ENCODE data around the gene OTOA.
"Not testable (repeated sequence)": the region's sequence is repeated elsewhere in the genome, so short reads cannot be mapped to it uniquely, and the experiment has no call there.

Gene OTOA

DNA sequence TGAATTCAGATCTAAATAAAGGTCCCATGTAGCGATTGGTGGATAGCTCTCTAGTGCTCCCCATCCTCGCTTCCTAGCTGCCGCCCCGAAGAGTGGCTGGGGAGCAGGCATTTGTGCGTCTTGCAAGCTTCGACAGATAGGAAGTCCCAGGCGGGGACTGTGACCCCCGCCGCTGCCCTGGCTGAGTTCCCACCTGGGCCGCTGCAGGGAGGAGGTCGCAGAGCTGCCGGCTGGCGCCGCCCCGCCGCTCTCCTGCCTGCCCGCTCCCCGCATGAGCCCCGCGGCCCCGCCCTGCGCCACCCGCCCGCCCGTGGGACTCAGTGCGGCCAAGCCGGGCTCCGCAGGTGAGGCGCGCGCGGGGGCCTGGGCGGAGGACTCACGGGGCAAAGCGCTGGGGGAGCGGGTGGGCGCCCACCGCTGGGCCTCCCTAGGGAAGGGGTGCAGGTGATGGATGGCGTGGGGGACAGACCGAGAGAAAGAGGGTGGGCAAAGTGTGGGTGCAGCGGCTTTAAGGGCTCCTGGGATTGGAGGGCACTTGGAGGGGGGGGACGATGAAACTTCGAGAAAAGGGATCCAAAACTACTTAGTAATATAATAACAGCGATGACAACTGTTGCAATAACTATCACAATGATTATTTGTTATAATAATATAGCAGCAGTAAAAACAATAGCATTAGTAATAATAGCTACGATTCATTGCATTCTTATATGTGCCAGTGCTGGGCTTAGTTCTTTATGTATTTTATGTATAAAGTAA lies at the start of gene OTOA:
Gene OTOA (plus strand): TSS at position 80 of the 759 bp plus-strand sequence. CDS start 14,547 bp downstream, outside the sequence.
- H3K27ac ChIP-seq, result no peak within 1 kb of the TSS
- H3K4me3 ChIP-seq, result peak within 1 kb of the TSS in 4 of 7 experiments; percentile 14 to 25 (median 22)

DNA sequence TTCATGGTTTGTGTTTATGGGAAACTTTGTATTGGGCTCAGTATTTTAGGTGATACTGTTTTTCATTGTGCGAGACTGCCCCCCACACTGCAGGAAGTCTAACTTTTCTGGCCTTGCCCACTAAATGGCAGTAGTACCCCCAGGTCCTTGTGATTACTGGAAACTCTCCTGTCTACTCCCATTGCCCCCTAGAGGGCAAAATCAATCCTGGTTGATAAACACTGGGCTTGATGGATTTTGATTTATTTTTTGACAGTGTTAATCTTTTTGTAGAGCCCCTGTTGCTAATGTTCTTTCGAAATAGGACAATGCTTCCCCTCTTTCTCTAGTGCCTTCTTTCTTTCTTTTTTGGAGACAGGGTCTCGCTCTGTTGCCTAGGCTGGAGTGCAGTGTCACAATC lies 48.9 kb upstream of the OTOA start:
- Histone ChIP-seq H3K27ac (no peak overlapping the region), H3K4me3 (no peak overlapping the region)

DNA sequence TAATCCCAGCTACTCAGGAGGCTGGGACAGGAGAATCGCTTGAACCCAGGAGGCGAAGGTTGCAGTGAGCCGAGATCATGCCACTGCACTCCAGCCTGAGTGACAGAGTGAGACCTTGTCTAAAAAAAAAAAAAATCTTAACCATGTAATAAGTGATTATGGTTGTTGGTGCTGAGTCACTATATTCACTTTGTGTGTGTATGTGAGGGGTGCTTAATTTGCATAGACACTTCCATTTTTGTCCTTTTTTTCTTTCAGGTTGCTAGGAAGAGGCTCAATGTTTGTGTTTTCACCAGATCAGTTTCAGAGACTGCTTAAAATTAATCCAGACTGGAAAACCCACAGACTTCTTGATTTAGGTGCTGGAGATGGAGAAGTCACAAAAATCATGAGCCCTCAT lies 46.2 kb upstream of the OTOA start:
- H3K4me3 ChIP-seq, result no peak overlapping the region
- no peak overlapping the region for H3K27ac ChIP-seq

DNA sequence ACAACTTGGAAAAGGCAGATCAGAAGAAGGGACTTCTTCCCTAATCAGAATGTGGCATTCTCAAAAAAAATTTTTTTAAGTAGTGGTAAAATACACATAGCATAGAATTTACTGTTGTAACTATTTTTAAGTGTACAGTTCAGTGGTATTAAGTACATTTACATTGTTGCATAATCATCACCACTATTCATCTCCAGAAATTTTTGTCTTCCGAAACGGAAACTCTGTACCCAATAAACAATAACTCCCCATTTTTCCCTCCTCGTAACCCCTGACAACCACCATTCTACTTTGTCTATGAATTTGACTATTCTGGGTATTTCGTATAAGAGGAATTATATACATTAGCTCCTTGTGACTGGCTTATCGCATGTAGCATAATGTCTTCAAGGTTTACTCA lies 45.5 kb upstream of the OTOA start:
- H3K27ac ChIP-seq, result no peak overlapping the region
- no peak overlapping the region for H3K4me3 ChIP-seq

DNA sequence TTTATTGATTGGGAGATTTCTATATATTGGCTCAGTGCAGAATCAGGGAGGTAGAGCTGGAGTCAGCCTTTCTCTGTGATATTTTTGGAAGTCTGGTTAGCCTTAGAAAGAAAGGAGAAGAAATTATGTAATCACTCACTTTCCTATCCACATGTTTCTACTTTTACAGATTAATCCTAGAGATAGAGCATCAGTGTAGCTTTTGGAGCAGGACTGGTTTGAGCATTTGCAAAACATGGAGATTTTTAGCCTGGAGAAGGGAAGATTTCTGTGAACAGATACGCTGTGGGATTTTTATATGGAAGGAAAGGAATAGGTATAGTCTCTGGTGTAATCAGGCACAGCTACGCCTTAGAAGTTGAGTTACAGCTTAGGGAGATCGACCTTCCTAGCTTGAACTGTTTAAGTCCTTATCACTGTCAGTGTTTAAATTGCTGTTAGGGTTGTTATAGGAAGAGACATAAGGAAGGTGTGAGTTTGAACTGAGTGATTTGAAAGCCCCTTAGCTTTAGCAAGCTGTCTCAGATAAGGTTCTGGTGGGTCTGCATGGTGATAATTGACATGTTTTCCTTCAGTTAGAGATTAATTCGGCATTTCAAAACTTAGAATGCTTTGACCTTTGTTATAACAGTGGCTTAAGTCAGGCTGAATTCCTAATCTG lies 43.9 kb upstream of the OTOA start:
- Histone ChIP-seq H3K27ac (no peak overlapping the region), H3K4me3 (no peak overlapping the region)

DNA sequence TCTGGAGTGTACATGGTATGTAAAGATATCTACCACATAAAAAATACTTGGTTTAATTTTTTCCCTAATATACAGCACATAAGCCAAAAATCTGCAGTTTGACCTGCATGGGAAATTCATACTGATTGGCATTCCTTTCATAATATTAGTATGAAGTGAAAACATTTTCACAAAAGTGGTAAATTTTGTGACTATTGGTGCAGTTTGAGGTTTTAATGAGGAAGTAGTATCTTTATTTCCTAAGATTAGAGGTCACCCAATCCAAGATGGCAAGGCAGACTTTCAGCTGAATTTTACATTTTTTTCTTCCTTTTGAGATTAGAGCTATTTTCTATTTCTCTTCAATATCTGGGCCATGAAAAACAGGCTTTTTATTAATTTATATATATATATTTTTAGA lies 43.2 kb upstream of the OTOA start:
- no peak overlapping the region for H3K4me3 ChIP-seq
- no peak overlapping the region for H3K27ac ChIP-seq

DNA sequence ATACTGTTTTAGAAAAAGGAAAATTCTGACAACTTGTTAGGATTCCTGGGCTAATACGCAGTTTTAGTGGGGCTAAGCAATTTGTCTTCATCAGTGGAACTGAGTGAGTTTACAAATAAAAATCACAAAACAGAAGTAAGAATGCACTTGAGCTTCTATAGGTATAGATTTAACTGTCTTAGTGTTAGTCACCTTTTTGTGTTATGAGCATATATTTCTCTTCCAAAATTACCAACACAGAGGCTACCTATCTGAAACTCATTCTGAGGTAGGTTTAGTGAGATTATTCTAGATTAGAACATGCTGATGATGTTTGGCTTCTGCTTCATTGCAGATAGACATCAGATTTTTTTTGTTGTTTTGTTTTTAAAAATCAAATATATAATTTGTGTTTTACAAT lies 41.2 kb upstream of the OTOA start:
- peak overlapping the region in 1 of 21 experiments; percentile 26 for H3K27ac ChIP-seq
- H3K4me3 ChIP-seq, result no peak overlapping the region

DNA sequence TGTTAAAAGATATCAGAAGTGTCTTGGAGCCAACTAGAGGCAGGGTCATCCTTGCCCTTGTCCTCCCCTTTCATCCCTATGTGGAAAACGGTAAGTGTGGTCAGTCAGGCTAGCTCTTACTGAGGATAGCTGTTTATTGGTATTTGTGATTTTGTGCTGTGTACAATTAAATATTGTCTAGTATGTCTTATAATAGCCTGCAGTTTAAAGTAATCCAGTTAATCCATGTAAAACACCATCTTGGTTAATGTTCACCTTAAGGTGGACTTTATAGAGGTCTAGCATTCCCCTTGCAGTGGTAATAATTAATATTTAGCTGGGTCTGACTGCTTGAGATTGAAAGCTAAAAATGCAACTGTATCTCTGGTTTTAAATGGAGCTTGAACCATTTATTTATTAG lies 38.7 kb upstream of the OTOA start:
- Histone ChIP-seq H3K4me3 (no peak overlapping the region), H3K27ac (peak overlapping the region in 1 of 21 experiments; percentile 70)

DNA sequence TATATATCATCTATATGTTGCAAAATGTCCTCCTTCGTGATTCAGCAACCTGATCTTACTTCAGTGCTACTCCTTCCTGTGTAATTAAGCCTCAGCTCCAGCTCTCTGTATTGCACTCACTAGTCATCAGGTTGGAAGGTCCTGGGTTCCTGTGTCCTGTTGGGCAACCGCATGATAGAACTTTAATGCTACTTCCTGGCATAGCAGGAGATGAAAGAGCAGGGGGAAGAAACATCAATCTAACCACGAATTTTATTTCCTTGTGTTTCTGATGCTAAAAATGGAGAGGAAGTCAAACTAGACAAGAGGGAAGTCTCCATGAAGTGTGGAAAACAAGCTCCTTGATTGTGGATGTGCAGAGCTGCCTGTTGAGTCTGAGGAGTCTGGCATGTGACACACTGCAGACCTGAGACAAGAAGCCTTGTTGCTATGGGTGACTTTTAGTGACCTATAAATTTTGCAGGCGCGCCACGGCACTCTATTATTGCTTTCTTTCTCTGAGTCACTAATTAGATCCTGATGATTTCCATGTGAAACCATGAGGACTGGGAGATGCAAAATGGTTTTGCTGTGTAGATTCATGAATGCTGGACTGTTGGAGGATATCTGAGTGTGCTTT lies 37.0 kb upstream of the OTOA start:
- Histone ChIP-seq H3K27ac (peak overlapping the region in 18 of 21 experiments; percentile 6 to 73 (median 55)), H3K4me3 (no peak overlapping the region)

DNA sequence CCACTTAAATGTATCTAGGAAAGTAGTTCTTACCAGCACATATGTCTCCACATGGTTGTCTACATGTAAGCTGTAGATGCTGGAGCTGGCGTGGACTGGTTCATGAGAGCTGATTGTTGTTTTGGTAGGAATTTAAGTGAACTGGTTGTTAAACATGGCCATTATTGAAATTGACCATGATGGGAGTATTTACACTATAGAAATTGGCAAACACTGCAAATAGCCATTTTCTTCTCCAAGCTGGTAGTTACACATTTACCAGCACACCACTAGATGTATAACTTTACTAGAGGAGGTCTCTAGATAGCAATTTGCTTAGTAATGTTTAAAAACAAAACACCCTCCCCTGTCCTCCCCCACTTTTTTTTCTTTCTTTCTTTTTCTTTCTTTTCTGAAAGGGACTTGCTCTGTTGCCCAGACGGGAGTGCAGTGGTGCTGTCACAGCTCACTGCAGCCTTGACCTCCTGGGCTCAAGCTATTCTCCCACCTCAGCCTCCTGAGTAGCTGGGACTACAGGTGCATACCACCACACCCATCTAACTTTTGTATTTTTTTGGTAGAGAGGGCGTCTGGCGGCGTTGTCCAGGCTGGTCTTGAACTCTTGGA lies 35.5 kb upstream of the OTOA start:
- Histone ChIP-seq H3K27ac (peak overlapping the region in 11 of 21 experiments; percentile 11 to 73 (median 58)), H3K4me3 (no peak overlapping the region)

DNA sequence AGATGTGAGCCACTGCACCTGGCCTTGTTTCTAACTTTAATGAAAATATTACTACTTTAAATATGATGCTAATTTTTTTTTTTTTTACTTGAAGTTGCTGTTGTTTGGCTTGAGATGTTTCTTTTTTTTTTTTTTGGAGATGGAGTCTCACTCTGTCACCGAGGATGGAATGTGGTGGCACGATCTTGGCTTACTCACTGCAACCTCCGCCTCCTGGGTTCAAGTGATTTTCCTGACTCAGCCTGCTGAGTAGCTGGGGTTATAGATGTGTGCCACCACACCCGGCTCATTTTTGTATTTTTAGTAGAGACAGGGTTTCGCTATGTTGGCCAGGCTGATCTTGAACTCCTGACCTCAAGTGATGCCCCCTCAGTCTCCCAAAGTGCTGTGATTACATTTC lies 35.0 kb upstream of the OTOA start:
- Histone ChIP-seq H3K4me3 (no peak overlapping the region), H3K27ac (peak overlapping the region in 6 of 21 experiments; percentile 21 to 81 (median 31))

DNA sequence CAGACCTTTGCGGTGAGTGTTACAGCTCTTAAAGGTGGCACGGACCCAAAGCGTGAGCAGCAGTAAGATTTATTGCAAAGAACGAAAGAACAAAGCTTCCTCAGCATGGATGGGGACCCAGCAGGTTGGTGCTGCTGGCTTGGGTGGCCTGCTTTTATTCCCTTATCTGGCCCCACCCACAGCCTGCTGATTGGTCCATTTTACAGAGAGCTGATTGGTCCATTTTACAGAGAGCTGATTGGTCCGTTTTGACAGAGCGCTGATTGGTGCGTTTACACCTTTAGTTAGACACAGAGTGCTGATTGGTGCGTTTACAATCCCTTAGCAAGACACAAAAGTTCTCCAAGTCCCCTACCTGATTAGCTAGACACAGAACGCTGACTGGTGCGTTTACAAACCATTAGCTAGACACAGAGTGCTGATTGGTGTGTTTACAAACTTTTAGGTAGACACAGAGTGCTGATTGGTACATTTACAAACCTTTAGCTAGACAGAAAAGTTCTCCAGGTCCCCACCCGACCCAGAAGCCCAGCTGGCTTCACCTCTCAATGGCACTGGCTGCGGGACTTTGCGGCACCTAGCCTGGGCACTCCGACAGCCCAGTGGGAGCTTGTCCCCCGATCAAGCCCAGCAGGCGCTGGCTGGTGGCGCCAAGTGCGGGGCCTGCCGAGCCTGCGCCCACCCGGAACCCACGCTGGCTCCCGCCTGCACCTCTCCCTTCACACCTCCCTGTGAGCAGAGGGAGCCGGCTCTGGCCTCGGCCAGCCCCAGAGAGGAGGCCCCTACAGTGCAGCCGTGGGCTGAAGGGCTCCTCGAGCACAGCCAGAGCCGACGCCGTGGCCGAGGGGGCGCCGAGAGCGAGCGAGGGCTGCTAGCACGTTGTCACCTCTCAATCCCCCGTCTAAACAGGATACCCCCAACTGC lies 33.9 kb upstream of the OTOA start:
- not testable (repeated sequence) for H3K4me3 ChIP-seq
- H3K27ac ChIP-seq, result peak overlapping the region in 20 of 21 experiments; percentile 7 to 81 (median 66)

DNA sequence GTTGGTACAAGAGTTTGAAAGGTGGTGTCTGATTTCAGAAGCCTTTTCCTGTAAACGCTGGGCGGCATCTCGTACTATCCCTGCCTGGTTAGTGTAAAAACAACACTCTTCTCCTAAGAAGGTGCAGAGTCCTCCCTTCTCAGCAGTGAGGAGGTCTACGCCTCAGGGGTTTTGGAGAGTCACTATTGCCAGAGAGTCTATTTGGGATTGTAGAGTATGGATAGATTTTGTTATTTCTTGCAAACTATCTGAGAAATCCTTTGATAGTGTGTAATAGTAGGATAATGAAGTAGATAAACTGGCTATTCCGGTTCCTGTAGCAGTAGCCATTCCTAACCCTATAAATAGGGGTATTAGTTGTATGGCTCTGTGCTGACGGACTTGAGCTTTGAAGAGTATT lies 32.9 kb upstream of the OTOA start:
- H3K4me3 ChIP-seq, result not testable (repeated sequence)
- H3K27ac ChIP-seq, result peak overlapping the region in 20 of 21 experiments; percentile 4 to 81 (median 63)

DNA sequence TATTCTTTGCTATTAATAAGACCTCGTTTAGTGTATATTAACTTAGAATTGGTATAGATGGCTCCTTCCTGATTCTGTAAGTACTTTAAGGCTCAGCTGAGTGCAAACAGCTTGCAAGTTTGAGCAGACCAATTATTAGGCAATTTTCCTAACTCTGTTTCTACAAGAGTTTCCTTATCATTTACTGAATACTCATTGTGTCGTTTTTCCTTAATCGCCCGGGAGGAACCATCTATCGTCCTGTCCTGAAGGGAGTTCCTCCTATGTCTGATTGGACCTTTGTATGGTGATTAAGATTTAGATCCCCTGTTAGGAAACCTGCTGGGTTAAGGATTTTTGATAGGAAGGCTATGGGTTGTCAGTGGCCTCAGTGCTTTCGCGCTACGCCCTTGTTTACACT lies 32.4 kb upstream of the OTOA start:
- H3K27ac ChIP-seq, result peak overlapping the region in 15 of 21 experiments; percentile 4 to 81 (median 67)
- H3K4me3 ChIP-seq, result not testable (repeated sequence)

DNA sequence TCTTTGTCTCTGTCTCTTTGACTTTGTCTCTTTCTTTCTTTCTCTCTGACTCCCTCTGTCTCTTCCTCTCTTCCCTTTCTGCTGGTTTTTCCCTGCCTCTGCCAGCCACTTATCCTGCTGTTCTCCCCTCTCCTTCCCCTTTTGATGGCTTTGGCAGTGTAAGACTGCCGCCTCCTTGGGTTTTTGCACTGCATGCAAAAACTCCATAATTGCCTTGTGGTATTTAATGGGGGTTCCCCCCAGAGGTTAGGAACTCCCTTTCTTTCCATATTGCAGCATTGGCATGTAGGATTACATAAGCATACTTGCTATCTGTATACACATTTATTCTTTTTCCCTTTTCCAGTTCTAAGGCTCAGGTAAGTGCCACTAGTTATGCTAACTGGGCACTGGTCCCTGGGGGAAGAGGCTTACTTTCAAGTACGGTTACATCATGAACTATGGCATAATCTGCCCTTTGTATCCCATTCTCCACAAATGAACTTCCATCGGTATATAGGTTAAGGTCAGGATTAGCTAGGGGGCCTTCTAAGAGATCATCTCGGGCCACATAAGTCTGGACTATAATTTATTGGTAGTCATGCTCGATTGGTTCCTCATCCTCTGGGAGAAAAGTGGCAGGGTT lies 31.7 kb upstream of the OTOA start:
- not testable (repeated sequence) for H3K4me3 ChIP-seq
- H3K27ac ChIP-seq, result peak overlapping the region in 14 of 21 experiments; percentile 4 to 81 (median 56)

DNA sequence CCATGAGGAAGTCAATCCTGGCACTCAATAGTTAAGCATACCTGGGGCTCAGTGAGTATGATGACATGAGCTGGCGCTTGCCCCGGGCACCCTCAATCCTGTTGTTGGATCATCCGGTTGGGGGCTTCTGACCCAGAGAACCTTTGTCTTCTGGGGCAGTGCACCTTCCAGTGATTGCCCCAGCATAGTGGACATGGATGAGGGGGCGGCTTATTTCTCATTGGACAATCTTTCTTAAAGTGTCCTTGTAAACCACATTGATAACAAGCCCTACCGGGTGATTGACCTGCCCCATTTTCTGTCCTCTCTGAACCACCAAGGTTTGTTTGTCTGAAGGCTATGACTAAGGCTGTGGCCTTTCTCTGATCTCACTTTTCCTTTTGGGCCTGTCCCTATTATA lies 29.6 kb upstream of the OTOA start:
- H3K4me3 ChIP-seq, result no peak overlapping the region
- no peak overlapping the region for H3K27ac ChIP-seq

DNA sequence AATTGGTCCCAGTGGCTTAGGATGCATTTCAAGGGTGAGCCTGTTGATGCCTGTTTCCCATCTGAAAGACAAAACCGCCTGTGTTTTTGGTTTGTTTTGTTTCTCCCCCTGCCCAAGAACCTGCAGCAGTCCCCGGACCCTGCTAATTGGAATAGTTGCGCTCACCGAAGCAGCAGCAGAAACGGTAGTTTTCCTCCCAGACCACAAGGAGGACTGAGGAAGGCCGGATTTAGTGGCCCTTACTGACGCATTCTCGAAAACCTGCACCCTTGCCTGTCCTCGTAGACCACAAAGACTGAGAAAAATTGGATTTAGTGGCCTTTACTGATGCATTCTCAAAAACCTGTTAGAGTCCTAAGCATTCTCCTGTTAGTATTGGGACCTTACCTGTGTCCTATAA lies 28.1 kb upstream of the OTOA start:
- H3K27ac ChIP-seq, H3K4me3 ChIP-seq: not testable (repeated sequence)

DNA sequence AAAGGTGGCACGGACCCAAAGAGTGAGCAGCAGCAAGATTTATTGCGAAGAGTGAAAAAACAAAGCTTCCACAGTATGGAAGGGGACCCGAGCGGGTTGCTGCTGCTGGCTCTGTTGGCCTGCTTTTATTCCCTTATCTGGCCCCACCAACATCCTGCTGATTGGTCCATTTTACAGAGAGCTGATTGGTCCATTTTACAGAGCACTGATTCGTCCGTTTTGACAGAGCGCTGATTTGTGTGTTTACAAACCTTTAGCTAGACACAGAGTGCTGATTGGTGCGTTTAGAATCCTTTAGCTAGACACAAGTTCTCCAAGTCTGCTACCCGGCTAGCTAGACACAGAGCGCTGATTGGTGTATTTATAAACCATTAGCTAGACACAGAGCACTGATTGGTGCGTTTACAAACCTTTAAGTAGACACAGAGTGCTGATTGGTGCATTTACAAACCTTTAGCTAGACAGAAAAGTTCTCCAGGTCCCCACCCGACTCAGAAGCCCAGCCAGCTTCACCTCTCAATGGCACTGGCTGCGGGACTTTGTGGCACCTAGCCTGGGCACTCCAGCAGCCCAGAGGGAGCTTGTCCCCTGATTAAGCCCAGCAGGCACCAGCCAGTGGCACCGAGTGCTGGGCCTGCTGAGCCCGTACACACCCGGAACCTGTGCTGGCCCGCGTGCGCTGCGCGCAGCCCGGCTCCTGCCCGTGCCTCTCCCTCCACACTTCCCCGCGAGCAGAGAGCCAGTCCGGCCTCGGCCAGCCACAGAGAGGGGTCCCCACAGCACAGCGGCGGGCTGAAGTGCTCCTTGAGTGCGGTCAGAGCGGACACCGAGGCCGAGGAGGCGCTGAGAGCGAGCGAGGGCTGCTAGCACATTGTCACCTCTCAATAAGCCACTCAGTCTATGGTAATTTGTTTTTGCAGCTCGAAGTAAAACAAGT lies 26.5 kb upstream of the OTOA start:
- H3K27ac ChIP-seq, result peak overlapping the region in 3 of 21 experiments; percentile 6 to 39 (median 33)
- H3K4me3 ChIP-seq, result no peak overlapping the region
